OCI-LY7 (cell line): ENCODE results near the gene TESPA1. TPM values are rescaled to one million over a fixed set of nuclear protein-coding genes. Genes with fewer than 3 reads are reported as not detected.
"Not testable (repeated sequence)": the region's sequence is repeated elsewhere in the genome, so short reads cannot be mapped to it uniquely, and the experiment has no call there.

Experiments
- BruUV-seq: library from RNA; stranded (reverse); fragments of 400-500 nt; replicated peaks from 2 replicates; lab custom pipeline; 2021; lab: Mats Ljungman, UMichigan
- CTCF ChIA-PET: fragments of 300-600 bp; sonication (Branson Sonifier 250); formaldehyde crosslinking; loops from one replicate; lab custom pipeline; 2022; ENCODE audit warnings: antibody characterized with exemption; ENCODE audit not compliant: unreplicated experiment; lab: Charles Lee
- POLR2A ChIA-PET: fragments of 300-600 bp; sonication (Branson Sonifier 250); formaldehyde crosslinking; loops from one replicate; lab custom pipeline; 2022; ENCODE audit warnings: antibody characterized with exemption; lab: Charles Lee
- DNase-seq: peaks from one replicate; pipeline ENCODE4 v3.0.0-alpha.2; 2015; ENCODE audit warnings: low spot score
- H2AFZ ChIP-seq: fragments of 200-600 bp; sonication (generic), shearing (Covaris generic); 2 replicates; pipeline ENCODE4 v1.6.1; 2014; ENCODE audit warnings: mild to moderate bottlenecking, antibody characterized with exemption, low read length, moderate library complexity
- H3K27ac ChIP-seq: fragments of 200-600 bp; sonication (generic); 2 replicates; pipeline ENCODE4 v1.5.1; 2014; ENCODE audit warnings: mixed run types, low read depth, mild to moderate bottlenecking, moderate library complexity, low read length, inconsistent platforms; ENCODE audit not compliant: poor library complexity, severe bottlenecking
- H3K36me3 ChIP-seq: fragments of 200-600 bp; sonication (generic); 2 replicates; pipeline ENCODE4 v1.6.1; 2014; ENCODE audit warnings: mild to moderate bottlenecking, antibody characterized with exemption, low read length, moderate library complexity, mixed read lengths; ENCODE audit not compliant: insufficient read depth
- H3K4me1 ChIP-seq: fragments of 200-600 bp; sonication (generic); 2 replicates; pipeline ENCODE4 v1.5.1; 2014; ENCODE audit warnings: mild to moderate bottlenecking, low read length; ENCODE audit not compliant: insufficient read depth, poor library complexity, severe bottlenecking
- H3K4me2 ChIP-seq: fragments of 200-600 bp; sonication (generic); 2 replicates; pipeline ENCODE4 v1.6.1; 2014; ENCODE audit warnings: mild to moderate bottlenecking, low read length
- H3K4me3 ChIP-seq: fragments of 200-600 bp; sonication (generic); 2 replicates; pipeline ENCODE4 v1.5.1; 2014; ENCODE audit warnings: mild to moderate bottlenecking, low read depth, low read length; ENCODE audit not compliant: poor library complexity, severe bottlenecking
- H3K79me2 ChIP-seq: fragments of 200-600 bp; sonication (generic); 2 replicates; pipeline ENCODE4 v1.6.1; 2016; ENCODE audit warnings: low read depth, mild to moderate bottlenecking, low read length, moderate library complexity, mixed read lengths; ENCODE audit not compliant: insufficient read depth
- H3K9me2 ChIP-seq: fragments of 200-600 bp; sonication (generic); 2 replicates; pipeline ENCODE4 v1.6.1; 2016; ENCODE audit warnings: mild to moderate bottlenecking, low read length, mixed read lengths; ENCODE audit not compliant: insufficient read depth
- H3K9me3 ChIP-seq: fragments of 200-600 bp; sonication (generic); 2 replicates; pipeline ENCODE4 v1.6.1; 2014; ENCODE audit warnings: mild to moderate bottlenecking, mixed run types, low read length, mixed read lengths
- H4K20me1 ChIP-seq: fragments of 200-600 bp; sonication (generic); 2 replicates; pipeline ENCODE4 v1.6.1; 2014; ENCODE audit warnings: mild to moderate bottlenecking, antibody characterized with exemption, low read length, moderate library complexity, mixed read lengths; ENCODE audit not compliant: insufficient read depth
- CTCF ChIP-seq: fragments of 200-600 bp; sonication (generic); conservative IDR thresholded peaks from 2 replicates; pipeline ENCODE4 v1.5.1; 2014; ENCODE audit warnings: mild to moderate bottlenecking, antibody characterized with exemption, low read length, moderate library complexity, mixed read lengths
- EZH2phosphoT487 ChIP-seq: fragments of 200-600 bp; sonication (generic); IDR thresholded peaks from 2 replicates; pipeline ENCODE4 v1.6.1; 2018; ENCODE audit warnings: low read depth, borderline replicate concordance, mild to moderate bottlenecking, mixed run types, antibody characterized with exemption, low read length, moderate library complexity, mixed read lengths
- intact Hi-C: fragments of 100-400 bp; cut with micrococcal nuclease; formaldehyde crosslinking; loops from one replicate; pipeline ENCODE4 v1.10.0; 2022; ENCODE audit not compliant: unreplicated experiment
- total RNA-seq, 2 experiments: library from RNA; depleted of rRNA in 1 of 2; stranded (reverse); fragments of >200 nt in 1 of 2; shearing (Covaris generic) in 1 of 2; gene quantifications; 2 replicates each; pipeline ENCODE4 v1.2.3, GENCODE V29; 2014 to 2022

TESPA1 gene
- total RNA-seq, 2 experiments from 2014 or later = 9.5 to 24.1 TPM

DNA sequence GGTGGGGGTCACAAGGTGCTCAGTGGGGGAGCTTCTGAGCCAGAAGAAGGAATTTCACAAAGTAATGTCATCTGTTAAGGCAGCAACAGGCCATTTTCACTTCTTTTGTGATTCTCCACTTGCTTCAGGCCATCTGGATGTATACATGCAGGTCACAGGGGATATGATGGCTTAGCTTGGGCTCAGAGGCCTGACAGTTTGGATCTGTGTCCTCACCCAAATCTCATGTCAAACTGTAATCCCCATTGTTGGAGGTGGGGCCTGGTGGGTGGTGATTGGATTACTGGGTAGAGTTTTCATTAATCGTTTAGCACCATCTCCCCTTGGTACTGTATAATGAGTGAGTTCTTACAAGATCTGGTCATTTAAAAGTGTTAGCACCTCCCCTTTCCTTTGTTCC, 36.4 kb downstream of the TESPA1 start:
- ChIA-PET POLR2A (no interaction called here), CTCF (no interaction called here)
- TF ChIP-seq CTCF = no peak
- no peak for TF ChIP-seq EZH2phosphoT487
- no peak overlapping the region for H3K27ac ChIP-seq
- no peaks in the 10 kb centered on the region for H3K36me3 ChIP-seq
- no peak overlapping the region for H3K4me3 ChIP-seq
- H3K79me2 ChIP-seq = no peaks in the 10 kb centered on the region
- H3K4me1 ChIP-seq = no peaks in the 10 kb centered on the region
- H2AFZ ChIP-seq = no peak overlapping the region
- intact Hi-C loops = no loop called here
- no TSS peak for BruUV-seq
- peaks cover 3% of the 10 kb centered on the region; the same call in 1 of the 2 replicates for H3K9me3 ChIP-seq
- H4K20me1 ChIP-seq = no peaks in the 10 kb centered on the region
- no peaks in the 10 kb centered on the region for H3K9me2 ChIP-seq
- no peak overlapping the region for H3K4me2 ChIP-seq
- DNase-seq = no peak

DNA sequence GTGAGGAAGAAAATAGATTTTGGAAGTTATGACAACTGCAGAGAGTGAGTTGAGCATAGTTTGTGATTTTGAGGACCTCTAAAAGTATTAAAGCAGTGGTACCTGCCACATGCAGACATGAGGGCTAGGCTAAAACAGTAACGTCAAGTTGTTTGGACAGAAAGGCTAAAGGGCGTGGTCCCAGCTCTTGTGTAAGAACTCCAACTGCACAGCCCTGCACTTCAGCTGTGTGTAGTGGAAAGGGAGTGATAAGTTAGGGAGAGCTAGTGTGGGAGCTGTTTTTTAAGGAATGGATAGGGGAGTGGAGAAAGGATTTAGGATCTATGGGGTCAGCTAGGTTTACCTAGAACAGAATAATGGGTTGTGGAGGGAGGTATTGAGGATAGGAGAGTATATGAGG, 39.5 kb downstream of the TESPA1 start:
- H2AFZ ChIP-seq = no peak overlapping the region
- H3K27ac ChIP-seq = no peak overlapping the region
- no peaks in the 10 kb centered on the region for H3K4me1 ChIP-seq
- DNase-seq = no peak
- no peaks in the 10 kb centered on the region for H3K79me2 ChIP-seq
- intact Hi-C loops = no loop called here
- H3K36me3 ChIP-seq = no peaks in the 10 kb centered on the region
- CTCF ChIA-PET = no interaction called here
- POLR2A ChIA-PET = no interaction called here
- H3K4me2 ChIP-seq = no peak overlapping the region
- no peaks in the 10 kb centered on the region for H3K9me3 ChIP-seq
- H3K4me3 ChIP-seq = no peak overlapping the region
- TF ChIP-seq EZH2phosphoT487 (no peak), CTCF (no peak)
- H4K20me1 ChIP-seq = no peaks in the 10 kb centered on the region
- BruUV-seq = no TSS peak
- no peaks in the 10 kb centered on the region for H3K9me2 ChIP-seq

GRCh38 chr12:54943292-54943691, 41.3 kb downstream of the TESPA1 start:
- H3K79me2 ChIP-seq, H3K4me2 ChIP-seq, H3K4me3 ChIP-seq, intact Hi-C loops, H3K9me3 ChIP-seq, H4K20me1 ChIP-seq, DNase-seq, H3K36me3 ChIP-seq, H3K27ac ChIP-seq, H2AFZ ChIP-seq, H3K9me2 ChIP-seq, BruUV-seq, H3K4me1 ChIP-seq, CTCF ChIA-PET: not testable (repeated sequence)
- POLR2A ChIA-PET = interaction anchor here (0.7 kb wide), 1 partner anchor 45 kb away, joined by 3 read pairs; no protein-coding TSS in a partner anchor
